CD14-positive monocyte (primary cell): ENCODE results near the gene ACVR2B. TPM values are rescaled to one million over a fixed set of nuclear protein-coding genes. Genes with fewer than 3 reads are reported as not detected.

Source experiments
- DNase-seq, 3 donors: peaks; one replicate each; pipeline ENCODE4 v3.0.0-alpha.2; 2011 to 2022
- H2AFZ ChIP-seq: 2 replicates; pipeline ENCODE4 v1.6.0; 2012; ENCODE audit warnings: mild to moderate bottlenecking, low read depth, low read length, inconsistent platforms; ENCODE audit not compliant: insufficient read depth, poor library complexity, severe bottlenecking
- H3K27ac ChIP-seq, 2 donors: 1 replicate in 1 of 2; 2 replicates in 1 of 2; pipeline ENCODE4 v1.5.1; 2012 to 2013; ENCODE audit warnings: low read length in 2 of 2, control low read depth in 1 of 2, inconsistent platforms in 1 of 2, low read depth in 1 of 2, mild to moderate bottlenecking in 1 of 2
- H3K27me3 ChIP-seq, 2 donors: one replicate each; pipeline versions ENCODE4 v1.6.0 to v1.6.1; 2011 to 2013; ENCODE audit warnings: low read length in 2 of 2; ENCODE audit not compliant: control insufficient read depth in 2 of 2, insufficient read depth in 2 of 2
- H3K36me3 ChIP-seq, 2 donors: replicated peaks in 1 of 2; 1 replicate in 1 of 2; 2 replicates in 1 of 2; pipeline versions ENCODE4 v1.5.1 to v1.6.1; 2012 to 2013; ENCODE audit warnings: low read length in 2 of 2, control low read depth in 1 of 2, inconsistent platforms in 1 of 2, mild to moderate bottlenecking in 1 of 2; ENCODE audit not compliant: insufficient read depth in 2 of 2, control insufficient read depth in 1 of 2
- H3K4me1 ChIP-seq, 2 donors: 1 replicate in 1 of 2; 2 replicates in 1 of 2; pipeline versions ENCODE4 v1.5.1 to v1.6.1; 2012 to 2013; ENCODE audit warnings: low read length in 2 of 2, control low read depth in 1 of 2, inconsistent platforms in 1 of 2, mild to moderate bottlenecking in 1 of 2, moderate library complexity in 1 of 2; ENCODE audit not compliant: insufficient read depth in 2 of 2, control insufficient read depth in 1 of 2
- H3K4me2 ChIP-seq: replicated peaks from 2 replicates; pipeline ENCODE3; 2012; ENCODE audit warnings: low read length, moderate library complexity, mild to moderate bottlenecking; ENCODE audit not compliant: poor library complexity, severe bottlenecking; ENCODE audit errors: extremely low read depth
- H3K4me3 ChIP-seq, 3 experiments: fragments of 200-600 bp in 1 of 3; sonication (generic) in 1 of 3; replicated peaks in 1 of 3; 1 replicate in 2 of 3; 2 replicates in 1 of 3; pipeline ENCODE4 v1.5.1; 2011 to 2013; ENCODE audit warnings: low read length in 3 of 3, mild to moderate bottlenecking in 3 of 3, control low read depth in 2 of 3, low read depth in 2 of 3, inconsistent platforms in 1 of 3, moderate library complexity in 1 of 3
- H3K79me2 ChIP-seq: 2 replicates; pipeline ENCODE4 v1.6.0; 2012; ENCODE audit warnings: mild to moderate bottlenecking, control low read depth, inconsistent platforms, low read length, moderate library complexity; ENCODE audit not compliant: insufficient read depth
- H3K9ac ChIP-seq: 2 replicates; pipeline ENCODE4 v1.6.0; 2017; ENCODE audit warnings: low read length, mild to moderate bottlenecking; ENCODE audit not compliant: insufficient read depth, poor library complexity, severe bottlenecking
- H3K9me3 ChIP-seq, 2 donors: replicated peaks in 1 of 2; 1 replicate in 1 of 2; 2 replicates in 1 of 2; pipeline versions ENCODE4 v1.5.1 to v1.6.1; 2012 to 2013; ENCODE audit warnings: low read length in 2 of 2, control low read depth in 1 of 2; ENCODE audit not compliant: control insufficient read depth in 1 of 2, insufficient read depth in 1 of 2
- H4K20me1 ChIP-seq: 2 replicates; pipeline ENCODE4 v1.6.0; 2012; ENCODE audit warnings: mild to moderate bottlenecking, low read length, control low read depth, moderate library complexity; ENCODE audit not compliant: insufficient read depth
- H3K27ac Mint-ChIP-seq, 7 donors: one replicate each; pipeline ENCODE4 v1.8.0; 2020; ENCODE audit warnings: mild to moderate bottlenecking in 7 of 7, mixed read lengths in 7 of 7, moderate library complexity in 6 of 7, inconsistent platforms in 2 of 7
- H3K27me3 Mint-ChIP-seq, 3 donors: one replicate each; pipeline ENCODE4 v1.8.0; 2021 to 2022; ENCODE audit warnings: low read depth in 3 of 3, mild to moderate bottlenecking in 3 of 3, mixed read lengths in 3 of 3, moderate library complexity in 3 of 3, inconsistent platforms in 1 of 3
- H3K36me3 Mint-ChIP-seq, 2 donors: one replicate each; pipeline ENCODE4 v1.8.0; 2020; ENCODE audit warnings: mixed read lengths in 2 of 2, inconsistent platforms in 1 of 2, mild to moderate bottlenecking in 1 of 2
- H3K4me1 Mint-ChIP-seq: one replicate; pipeline ENCODE4 v1.8.0; 2020; ENCODE audit warnings: mild to moderate bottlenecking, mixed read lengths
- H3K4me3 Mint-ChIP-seq, 2 donors: one replicate each; pipeline ENCODE4 v1.8.0; 2020; ENCODE audit warnings: mild to moderate bottlenecking in 2 of 2, mixed read lengths in 2 of 2, moderate library complexity in 1 of 2
- H3K9me3 Mint-ChIP-seq, 7 donors: one replicate each; pipeline ENCODE4 v1.8.0; 2020 to 2022; ENCODE audit warnings: mixed read lengths in 7 of 7, mild to moderate bottlenecking in 6 of 7, moderate library complexity in 6 of 7, inconsistent platforms in 2 of 7
- WGBS: methylation state at CpG from one replicate; pipeline ENCODE4 v1.1.5; 2013; ENCODE audit warnings: missing lambda C conversion rate; ENCODE audit not compliant: insufficient coverage; 5-methylcytosine and 5-hydroxymethylcytosine counted together
- intact Hi-C, 2 donors: fragments of 100-400 bp; cut with micrococcal nuclease; formaldehyde crosslinking; loops; one replicate each; pipeline versions ENCODE4 v1.15.0 to v1.15.1; 2023
- polyA plus RNA-seq, 3 donors: library from polyadenylated mRNA; depleted of rRNA in 1 of 3; unstranded in 2 of 3; stranded (reverse) in 1 of 3; fragments of 300-500 nt in 2 of 3; fragments of >200 nt in 1 of 3; fragmentation: Illumina TruSeq in 2 of 3; gene quantifications; 1 replicate in 2 of 3; 2 replicates in 1 of 3; pipeline ENCODE4 v1.2.3, GENCODE V29; 2012 to 2021
- TF ChIP-seq, protein P1 (sequence below): fragments of 200-600 bp; IDR thresholded peaks from one replicate; pipeline ENCODE4 v1.8.0; 2022; ENCODE audit warnings: antibody characterized with exemption, mild to moderate bottlenecking

ACVR2B gene
- polyA plus RNA-seq, 3 donors, result 0.15 to 0.41 TPM; not detected in 1

DNA sequence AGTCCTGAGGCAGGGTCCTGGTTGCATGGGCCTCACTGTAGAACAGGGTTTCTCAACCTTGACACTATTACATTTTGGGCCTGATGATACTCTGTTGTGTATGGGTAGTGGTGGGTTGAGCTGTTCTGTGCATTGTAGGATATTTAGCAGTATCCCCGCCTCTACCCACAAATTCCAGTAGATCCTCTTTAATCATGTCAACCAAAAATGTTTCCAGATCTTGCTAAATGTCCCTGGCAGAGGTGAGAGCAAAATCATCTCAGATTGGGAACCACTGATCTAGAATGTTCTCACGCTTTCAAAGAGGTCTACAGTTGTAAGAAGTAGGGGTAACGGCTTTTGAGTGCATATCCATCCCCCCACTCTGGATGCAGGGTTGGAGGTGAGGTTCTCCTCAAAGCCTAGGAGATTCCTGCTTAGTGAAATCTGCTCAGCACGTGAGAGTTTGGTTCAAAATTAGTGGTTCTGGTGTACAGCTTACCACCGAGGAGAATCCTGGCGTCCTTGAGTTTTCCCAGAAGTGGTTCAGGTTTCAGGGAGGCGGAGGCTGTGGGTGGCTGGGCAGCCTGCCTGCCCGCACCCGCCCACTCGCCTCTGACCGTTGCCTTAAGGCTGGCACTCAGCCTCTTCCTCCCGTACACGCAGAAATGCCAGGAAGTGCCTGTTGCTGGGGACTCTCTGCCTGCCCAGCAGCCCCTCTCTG lies 5.3 kb downstream of the ACVR2B start:
- 87% methylated on average over 10 of the region's 13 CpGs for WGBS
- no peak overlapping the region for H2AFZ ChIP-seq
- H3K9me3 ChIP-seq, result no peaks in the 10 kb centered on the region
- H3K27ac ChIP-seq, result no peak overlapping the region
- H3K27me3 ChIP-seq, result peaks cover 19 to 24% of the 10 kb centered on the region in 2 donors
- H3K36me3 Mint-ChIP-seq, result peaks cover 0 to 3% of the 10 kb centered on the region in 2 donors
- DNase-seq, result no peak
- H3K27me3 Mint-ChIP-seq, result peaks cover 23 to 32% (median 27%) of the 10 kb centered on the region in 3 donors
- no peak overlapping the region for H3K4me2 ChIP-seq
- H3K27ac Mint-ChIP-seq, result no peak overlapping the region
- TF ChIP-seq, protein P1, sequence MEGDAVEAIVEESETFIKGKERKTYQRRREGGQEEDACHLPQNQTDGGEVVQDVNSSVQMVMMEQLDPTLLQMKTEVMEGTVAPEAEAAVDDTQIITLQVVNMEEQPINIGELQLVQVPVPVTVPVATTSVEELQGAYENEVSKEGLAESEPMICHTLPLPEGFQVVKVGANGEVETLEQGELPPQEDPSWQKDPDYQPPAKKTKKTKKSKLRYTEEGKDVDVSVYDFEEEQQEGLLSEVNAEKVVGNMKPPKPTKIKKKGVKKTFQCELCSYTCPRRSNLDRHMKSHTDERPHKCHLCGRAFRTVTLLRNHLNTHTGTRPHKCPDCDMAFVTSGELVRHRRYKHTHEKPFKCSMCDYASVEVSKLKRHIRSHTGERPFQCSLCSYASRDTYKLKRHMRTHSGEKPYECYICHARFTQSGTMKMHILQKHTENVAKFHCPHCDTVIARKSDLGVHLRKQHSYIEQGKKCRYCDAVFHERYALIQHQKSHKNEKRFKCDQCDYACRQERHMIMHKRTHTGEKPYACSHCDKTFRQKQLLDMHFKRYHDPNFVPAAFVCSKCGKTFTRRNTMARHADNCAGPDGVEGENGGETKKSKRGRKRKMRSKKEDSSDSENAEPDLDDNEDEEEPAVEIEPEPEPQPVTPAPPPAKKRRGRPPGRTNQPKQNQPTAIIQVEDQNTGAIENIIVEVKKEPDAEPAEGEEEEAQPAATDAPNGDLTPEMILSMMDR, result no peak
- H3K79me2 ChIP-seq, result no peaks in the 10 kb centered on the region
- peaks cover 14% of the 10 kb centered on the region for H3K4me1 Mint-ChIP-seq
- H3K36me3 ChIP-seq, result no peaks in the 10 kb centered on the region
- intact Hi-C loops, result no loop called here
- peaks cover 14 to 21% of the 10 kb centered on the region in 2 donors for H3K4me1 ChIP-seq
- H3K4me3 Mint-ChIP-seq, result no peak overlapping the region
- no peak overlapping the region for H3K9ac ChIP-seq
- no peaks in the 10 kb centered on the region for H4K20me1 ChIP-seq
- no peak overlapping the region for H3K4me3 ChIP-seq
- H3K9me3 Mint-ChIP-seq, result peaks cover 0 to 7% (median 3%) of the 10 kb centered on the region in 7 donors

DNA sequence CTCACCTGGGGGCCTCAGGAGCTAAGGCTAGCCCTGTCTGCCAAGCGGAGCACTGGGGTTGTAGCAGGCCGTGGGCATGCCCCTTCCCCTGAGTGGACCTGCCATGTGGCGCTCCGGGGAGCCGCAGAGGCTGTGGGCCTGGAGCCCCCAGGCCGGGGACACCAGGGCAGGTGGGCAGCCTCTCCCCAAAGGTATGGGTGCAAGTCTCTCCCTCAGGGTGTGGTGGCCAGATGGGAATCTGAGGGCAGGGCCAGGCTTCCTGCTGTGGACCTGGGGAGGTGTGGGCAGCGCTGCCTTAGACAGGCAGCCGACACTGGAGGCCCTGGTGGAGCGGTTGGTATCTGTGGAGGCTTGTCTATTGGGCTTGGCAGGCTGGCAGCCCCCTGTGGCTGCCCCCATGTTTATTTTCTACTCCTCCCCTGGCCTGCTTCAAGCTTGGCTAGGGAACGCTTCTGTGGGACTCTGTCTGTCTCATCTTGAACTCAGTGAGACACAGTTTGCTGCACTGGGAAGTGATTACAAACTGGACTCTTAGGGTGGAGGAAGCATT lies 5.9 kb downstream of the ACVR2B start:
- H3K36me3 Mint-ChIP-seq, result peaks cover 0 to under 1% of the 10 kb centered on the region in 2 donors
- intact Hi-C loops, result no loop called here
- peaks cover 0 to 6% (median 1%) of the 10 kb centered on the region in 7 donors for H3K9me3 Mint-ChIP-seq
- H3K4me1 Mint-ChIP-seq, result peaks cover 11% of the 10 kb centered on the region
- H3K27me3 Mint-ChIP-seq, result peaks cover 20 to 27% (median 24%) of the 10 kb centered on the region in 3 donors
- H2AFZ ChIP-seq, result no peak overlapping the region
- TF ChIP-seq, protein P1, result no peak
- H3K9me3 ChIP-seq, result no peaks in the 10 kb centered on the region
- H3K36me3 ChIP-seq, result no peaks in the 10 kb centered on the region
- no peak for DNase-seq
- H3K4me1 ChIP-seq, result peaks cover 12 to 16% of the 10 kb centered on the region in 2 donors
- no peak overlapping the region for H3K27ac ChIP-seq
- WGBS, result 100% methylated on average over 6 of the region's 10 CpGs
- H4K20me1 ChIP-seq, result no peaks in the 10 kb centered on the region
- H3K9ac ChIP-seq, result no peak overlapping the region
- H3K4me2 ChIP-seq, result no peak overlapping the region
- H3K27me3 ChIP-seq, result peaks cover 15 to 21% of the 10 kb centered on the region in 2 donors
- no peaks in the 10 kb centered on the region for H3K79me2 ChIP-seq
- H3K27ac Mint-ChIP-seq, result no peak overlapping the region
- no peak overlapping the region for H3K4me3 Mint-ChIP-seq
- no peak overlapping the region for H3K4me3 ChIP-seq
